Measurements from ENCODE around the gene PTX4.
A peak's percentile ranks its signal among the peaks of the same experiment; 100 is the strongest.

Gene PTX4

GRCh38 chr16:1458336-1458976 is 30.3 kb downstream of the PTX4 start:
- DNase-seq = peak; percentile 59

GRCh38 chr16:1457489-1458245 is 31.1 kb downstream of the PTX4 start:
- DNase-seq = no peak

DNA sequence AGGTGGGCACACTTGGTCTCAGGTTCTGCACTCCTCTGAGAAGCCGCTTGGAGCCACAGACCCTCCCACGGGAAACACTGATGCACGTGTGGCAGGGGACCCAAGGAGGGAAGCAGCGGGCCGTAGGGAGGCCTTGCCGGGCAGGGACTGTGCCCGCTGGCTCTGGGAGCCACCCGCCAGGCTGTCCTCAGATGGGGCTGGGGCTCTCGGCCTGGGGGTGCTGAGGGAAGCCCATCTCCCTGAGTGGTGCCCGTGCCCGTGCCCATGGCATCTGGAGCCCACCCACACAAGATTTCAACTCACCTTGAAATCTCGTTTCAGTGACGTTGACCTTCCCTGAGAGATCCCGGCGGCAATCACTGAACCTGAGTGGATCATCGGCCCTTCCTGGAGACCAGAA is 31.8 kb downstream of the PTX4 start:
- no peak for DNase-seq

GRCh38 chr16:1455190-1456171 is 33.3 kb downstream of the PTX4 start:
- no peak for DNase-seq

DNA sequence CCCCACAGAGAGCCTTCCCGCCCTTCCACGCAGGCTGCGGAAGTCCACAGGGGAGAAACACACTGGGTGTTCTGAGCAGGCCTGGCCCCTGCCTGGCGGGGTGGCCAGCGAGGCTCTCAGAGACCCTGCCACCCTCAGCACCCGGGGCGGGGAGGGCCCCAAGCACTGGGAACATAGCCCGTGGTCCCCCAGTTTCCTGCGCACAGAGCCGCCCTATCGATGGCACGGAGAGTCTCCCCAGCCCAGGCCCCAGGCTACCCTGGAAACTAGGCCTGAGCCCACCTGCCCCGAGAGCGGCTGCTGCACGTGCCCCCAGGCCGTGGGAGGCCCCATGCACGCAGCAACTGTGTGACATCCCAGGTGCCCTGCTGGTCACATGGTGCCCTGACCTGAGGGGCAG is 34.2 kb downstream of the PTX4 start:
- DNase-seq = no peak

- no peak for DNase-seq
Measured at GRCh38 chr16:1453316-1453715, 35.4 kb downstream of the PTX4 start.

DNA sequence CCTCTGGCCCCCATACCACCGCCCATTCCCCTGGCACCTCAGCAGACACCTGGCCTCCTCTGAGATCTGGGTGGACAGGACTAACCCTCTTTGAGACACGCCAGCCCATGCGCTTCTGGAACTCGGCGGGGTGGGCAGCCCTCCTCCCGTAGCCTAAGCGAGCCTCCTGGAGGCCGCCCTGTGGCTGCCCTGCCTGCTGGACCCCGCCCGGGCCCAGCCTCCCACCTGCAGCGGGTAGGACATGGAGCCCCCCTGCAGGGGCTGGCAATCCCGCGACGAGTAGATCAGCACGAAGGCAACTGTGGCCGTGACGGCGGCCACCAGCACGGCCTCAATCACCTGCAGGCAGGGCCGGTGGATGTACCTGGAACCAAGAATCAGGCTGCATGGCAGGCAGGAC is 36.2 kb downstream of the PTX4 start:
- no peak for DNase-seq

DNA sequence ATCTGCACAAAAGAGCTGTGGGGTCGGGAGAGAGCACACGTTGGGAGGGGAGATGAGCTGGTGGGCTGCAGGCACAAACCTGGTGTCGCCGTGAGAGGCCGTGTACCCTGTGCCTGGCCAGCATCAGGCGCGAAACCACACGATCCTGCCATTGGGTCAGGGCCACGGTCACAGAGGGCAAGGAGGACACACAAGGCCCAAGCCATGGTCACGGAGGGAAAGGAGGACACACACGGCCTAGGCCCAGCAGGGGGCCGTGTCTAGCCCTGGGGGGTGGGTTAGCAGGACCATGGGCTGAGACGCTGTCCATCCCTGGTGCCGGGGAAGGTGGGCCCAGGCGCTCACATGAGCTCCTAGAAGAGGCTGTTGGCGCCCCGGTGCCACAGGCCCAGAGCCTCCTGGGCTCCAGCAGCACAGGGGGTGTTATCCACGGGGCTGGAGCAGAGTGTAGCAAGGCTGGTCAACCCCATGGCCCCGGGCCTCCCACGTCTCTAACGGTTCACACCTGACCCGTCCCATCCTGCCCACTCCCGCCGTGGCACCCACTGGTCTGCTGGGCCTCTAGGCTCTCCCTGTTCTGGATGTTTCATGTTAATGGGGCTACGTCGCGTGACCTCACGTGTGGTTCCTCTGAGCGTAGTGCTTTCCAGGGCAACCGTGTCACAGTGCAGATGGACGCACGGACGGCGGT is 36.9 kb downstream of the PTX4 start:
- DNase-seq = no peak

GRCh38 chr16:1450841-1451240 is 37.9 kb downstream of the PTX4 start:
- no peak for DNase-seq

DNA sequence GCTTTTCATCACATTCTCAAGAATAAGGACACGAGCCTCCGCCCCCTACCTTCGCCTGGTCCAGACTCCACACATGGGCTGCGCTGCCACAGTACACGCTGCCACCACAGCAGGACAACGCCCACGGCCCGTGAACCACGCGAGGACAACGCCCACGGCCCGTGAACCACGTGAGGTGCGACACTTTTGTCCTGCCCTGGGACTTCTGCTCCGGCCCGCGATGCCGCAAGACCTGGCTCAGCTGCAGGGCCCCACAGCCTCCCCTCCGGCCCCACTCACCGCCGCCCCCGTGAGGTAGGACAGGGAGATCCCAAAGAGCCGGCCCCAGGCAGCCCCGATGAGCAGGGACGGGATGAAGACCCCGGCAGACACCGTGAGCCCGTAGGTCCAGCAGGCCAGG is 38.5 kb downstream of the PTX4 start:
- no peak for DNase-seq

- DNase-seq = no peak
Measured at GRCh38 chr16:1449201-1449788, 39.4 kb downstream of the PTX4 start.

DNA sequence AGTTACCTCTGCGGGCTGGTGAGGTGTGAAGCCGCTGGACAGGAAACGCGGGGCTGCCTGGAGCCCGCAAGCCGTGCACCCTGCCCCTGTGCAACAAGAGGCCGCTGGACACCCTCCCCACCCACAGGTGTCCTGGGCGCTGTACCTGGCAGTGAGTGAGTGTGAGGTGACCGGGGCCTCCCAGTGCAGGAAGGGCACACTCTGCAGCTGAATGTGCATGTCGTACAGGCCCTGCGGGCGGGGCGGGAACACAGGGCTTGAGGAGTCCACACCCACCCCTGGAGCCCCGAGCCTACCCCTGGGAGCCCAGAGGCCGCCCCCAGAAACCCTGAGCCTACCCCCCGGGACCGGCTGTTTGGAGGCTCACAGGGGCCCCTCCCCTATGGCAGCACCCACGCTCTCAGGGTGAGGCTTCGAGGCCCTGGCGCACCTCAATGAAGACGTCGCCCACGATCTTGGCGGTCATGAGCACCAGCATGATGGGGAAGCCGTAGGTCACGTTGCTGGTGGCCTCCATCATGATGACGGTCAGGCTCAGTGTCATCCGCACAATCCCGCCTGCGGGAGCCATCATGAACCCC is 40.1 kb downstream of the PTX4 start:
- DNase-seq = no peak

DNA sequence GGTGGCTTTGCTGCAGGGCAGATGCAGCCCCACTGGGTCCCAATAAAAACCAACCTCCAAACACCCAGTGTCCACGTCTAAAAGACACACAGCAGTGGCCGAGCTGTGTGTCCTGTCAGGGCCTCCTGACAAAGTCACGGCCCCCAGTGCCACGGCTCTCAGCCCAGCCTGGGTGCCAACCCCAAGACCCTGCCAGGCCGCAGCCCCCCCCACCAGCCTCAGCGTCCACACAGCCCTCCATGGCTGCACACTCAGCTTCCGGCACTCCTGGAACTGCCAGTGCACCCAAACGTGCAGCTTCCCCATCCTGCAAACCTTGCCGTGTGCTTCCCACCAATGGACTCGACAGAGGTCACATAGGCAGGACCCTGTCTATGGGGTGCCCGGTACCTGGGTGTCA is 40.8 kb downstream of the PTX4 start:
- DNase-seq = no peak

GRCh38 chr16:1446296-1447080 is 42.3 kb downstream of the PTX4 start:
- no peak for DNase-seq

GRCh38 chr16:1445518-1446203 is 43.1 kb downstream of the PTX4 start:
- DNase-seq = no peak

GRCh38 chr16:1444730-1445517 is 43.8 kb downstream of the PTX4 start:
- DNase-seq = no peak

- DNase-seq = no peak
Measured at GRCh38 chr16:1443980-1444729, 44.6 kb downstream of the PTX4 start, which contains the start of gene CCDC154. CCDC154 (minus strand) TSS chr16:1444556; CDS start chr16:1444322, 234 bp downstream.

DNA sequence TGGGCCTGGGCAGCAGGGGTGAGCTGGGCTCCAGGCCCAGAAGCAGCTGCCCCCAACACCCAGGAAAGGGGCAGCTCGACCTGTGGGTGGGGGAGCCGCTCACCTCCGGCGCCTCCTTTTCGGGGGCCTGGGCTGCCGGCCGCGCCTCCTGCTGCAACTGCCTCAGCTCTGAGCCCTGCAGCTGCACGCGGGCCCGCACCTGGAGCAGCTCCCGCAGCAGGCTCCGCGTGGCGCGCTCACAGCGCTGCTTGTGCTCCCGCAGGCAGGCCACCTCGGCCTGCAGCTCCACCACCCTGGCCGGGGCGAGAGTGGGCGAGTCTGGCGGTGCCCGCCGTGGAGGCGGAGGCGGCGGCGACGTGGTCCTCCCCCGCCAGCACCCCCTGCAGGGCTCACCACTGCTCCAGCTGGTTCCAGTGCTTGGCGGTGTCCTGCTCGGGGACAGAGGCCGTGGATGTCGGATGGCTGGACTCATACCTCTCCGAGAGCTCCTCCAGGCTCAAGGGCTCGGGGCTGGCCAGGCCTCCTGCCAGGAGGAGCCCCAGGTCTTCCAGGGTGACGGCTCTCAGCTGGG is 45.3 kb downstream of the PTX4 start:
- no peak for DNase-seq

GRCh38 chr16:1442697-1443096 is 46.0 kb downstream of the PTX4 start:
- no peak for DNase-seq

Measured in stimulated activated CD4-positive, alpha-beta T cell treated with anti-CD3 and anti-CD28 coated beads, Interleukin-1b, Interleukin-23, amount 100 ng/mL, for 48 hours (primary cell).